Measurements from ENCODE around the gene MAP4K4.
"Not testable (repeated sequence)": the region's sequence is repeated elsewhere in the genome, so short reads cannot be mapped to it uniquely, and the experiment has no call there.

The MAP4K4 gene

GRCh38 chr2:101769726-101770125 lies 72.2 kb downstream of the MAP4K4 start:
- not testable (repeated sequence) for DNase-seq

GRCh38 chr2:101770726-101771125 lies 73.2 kb downstream of the MAP4K4 start:
- peak; percentile 25 for DNase-seq

DNA sequence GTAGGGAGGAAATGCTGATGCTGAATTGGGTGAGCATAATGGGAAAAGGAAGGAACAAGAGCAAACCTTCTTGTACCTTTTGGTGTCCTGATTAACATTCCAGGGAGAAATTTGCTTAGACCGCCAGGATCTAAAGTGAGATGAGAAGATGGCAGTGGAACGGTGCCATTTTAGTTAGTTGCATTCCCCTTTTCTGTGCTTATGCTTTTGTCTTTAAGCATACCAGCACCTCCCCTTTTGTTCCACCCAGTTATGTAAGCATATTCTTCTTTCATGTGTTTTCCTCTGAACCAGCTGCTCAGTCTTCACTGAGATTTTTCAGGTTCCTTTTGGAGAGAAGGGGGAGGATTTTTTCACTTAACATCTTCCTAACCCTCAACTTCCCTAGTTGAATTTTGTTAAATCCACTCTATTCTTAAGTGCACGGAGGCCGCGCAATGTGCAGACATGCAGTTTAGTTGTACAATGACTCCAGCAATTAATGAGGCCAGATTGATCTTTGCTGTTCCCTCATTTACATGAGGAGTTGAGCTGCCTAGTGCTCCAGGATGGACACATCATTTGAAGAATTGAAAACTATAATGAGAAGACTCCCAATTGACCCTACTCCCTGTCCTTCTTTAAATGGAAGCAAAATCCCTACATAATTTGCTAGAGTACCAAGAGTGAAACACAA lies 73.9 kb downstream of the MAP4K4 start:
- no peak for DNase-seq

DNA sequence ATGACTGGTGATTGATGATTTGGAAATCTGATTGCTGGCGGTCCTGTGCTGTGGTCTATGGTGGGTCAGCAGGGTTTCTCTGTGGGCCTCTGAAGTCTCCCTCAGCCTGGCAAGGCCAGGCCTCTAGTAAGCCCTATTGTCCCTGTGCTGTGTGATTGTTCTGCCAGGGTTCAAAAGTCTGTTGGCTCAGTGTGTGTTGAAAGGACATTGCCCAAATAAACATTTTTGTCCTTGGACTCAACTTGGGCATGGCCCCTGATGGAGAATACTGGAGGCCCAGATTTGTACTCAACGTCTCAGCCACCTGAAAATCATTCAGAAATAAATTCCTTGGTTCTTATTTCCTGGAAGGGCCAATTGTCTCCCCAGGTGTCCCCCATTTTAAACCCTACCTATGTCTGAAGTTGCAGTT lies 74.4 kb downstream of the MAP4K4 start:
- no peak for DNase-seq

GRCh38 chr2:101773137-101773536 lies 75.6 kb downstream of the MAP4K4 start:
- DNase-seq = no peak

- not testable (repeated sequence) for DNase-seq
Observed at GRCh38 chr2:101773961-101774360, 76.5 kb downstream of the MAP4K4 start.

GRCh38 chr2:101775092-101775491 lies 77.6 kb downstream of the MAP4K4 start:
- DNase-seq = no peak

GRCh38 chr2:101775636-101776035 lies 78.1 kb downstream of the MAP4K4 start:
- no peak for DNase-seq

DNA sequence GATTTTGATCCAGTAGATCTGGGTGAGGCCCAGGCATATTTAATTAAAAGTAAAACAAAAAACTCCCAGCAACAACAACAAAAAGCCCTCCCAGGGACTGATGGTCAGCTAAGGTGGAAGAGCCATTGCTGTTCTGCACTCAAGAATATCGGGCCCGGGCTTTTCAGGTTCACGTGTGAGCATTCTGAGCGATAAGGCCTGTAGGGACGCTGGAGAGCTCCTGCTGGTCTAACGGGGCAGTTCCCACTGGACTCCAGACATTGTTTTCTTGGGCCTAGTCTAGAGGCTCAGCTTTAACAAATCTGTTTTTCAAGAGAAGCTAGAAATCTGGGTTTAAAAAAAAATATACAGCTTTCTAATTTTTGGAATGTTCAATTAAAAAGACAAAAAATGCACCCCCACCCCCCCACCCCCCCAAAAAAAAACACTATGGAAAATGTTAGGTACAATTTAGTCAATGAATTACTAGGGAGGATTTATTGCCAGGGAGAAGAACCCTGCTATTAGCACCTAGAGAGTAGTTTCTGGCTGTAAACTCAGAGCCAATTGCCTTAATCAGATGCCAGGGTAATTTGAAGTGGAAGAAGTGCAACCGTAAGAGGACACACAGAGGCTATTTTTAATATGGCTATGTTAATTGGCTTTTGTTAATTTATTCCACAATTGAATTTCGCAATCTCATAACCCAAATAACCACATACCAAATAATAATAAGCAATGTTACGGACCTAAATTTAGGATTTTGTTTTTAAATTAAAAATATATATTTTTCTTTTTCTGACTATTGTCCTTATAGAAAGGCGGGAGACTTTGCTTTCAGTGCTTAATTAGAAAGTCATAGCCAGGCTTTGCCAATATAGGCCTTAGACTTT lies 78.9 kb downstream of the MAP4K4 start:
- DNase-seq = no peak

DNA sequence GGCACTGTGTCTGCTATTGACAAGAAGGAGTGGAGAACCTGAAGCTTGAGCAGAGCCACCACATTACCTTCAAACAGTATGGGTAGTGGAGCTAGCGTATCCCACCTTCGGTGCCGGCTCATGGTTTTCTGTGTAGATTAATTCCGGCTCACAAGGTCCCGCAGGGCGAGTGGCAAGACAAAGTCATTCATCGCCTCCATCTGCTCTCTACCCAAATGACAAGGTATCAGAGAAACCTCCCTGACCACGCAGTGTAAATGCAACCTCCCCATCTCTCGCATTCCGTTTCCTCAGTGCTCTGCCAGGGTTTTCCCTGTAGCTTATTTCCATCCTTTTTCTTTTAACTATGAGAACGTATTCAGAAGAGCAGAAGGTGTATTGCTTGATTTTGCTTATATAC lies 79.8 kb downstream of the MAP4K4 start:
- DNase-seq = no peak

DNA sequence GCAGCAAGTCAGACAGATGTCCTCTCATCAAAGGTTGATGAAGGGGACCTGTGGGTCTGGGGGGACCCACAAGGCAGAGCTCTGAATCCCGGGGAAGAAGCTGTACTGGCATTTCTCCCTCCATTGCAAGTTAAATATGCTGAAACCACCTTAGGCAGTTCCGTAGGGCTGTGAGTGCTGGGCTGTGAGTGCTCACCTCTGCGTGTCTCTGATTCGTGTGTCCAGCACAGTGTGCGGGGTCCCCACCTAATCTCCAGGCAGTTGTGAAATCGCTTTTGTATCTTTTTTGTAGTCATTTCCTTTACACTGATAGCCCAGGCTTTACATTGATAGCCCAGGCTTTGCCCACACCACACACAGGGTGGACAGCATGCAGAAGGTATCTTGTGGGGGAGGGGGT lies 80.6 kb downstream of the MAP4K4 start:
- DNase-seq = no peak

DNA sequence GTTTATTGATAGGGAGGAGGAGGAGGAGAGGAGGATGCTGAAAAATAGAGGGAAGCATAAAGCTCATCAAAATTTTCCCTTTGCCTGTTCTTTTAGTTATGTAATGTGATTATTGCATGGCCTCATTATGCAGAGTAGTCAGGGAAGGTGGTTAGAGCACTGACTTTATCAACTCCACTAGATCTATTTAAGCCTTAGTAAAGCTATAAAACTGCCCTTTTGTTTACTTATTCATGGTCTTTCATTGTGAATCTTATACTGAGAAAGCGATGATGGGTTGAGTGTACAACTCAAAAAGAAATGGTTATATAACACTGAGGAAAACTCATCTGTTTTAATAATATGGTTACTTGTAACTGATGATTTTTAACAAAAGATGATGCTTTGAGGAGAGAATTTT lies 81.7 kb downstream of the MAP4K4 start:
- DNase-seq = no peak

DNA sequence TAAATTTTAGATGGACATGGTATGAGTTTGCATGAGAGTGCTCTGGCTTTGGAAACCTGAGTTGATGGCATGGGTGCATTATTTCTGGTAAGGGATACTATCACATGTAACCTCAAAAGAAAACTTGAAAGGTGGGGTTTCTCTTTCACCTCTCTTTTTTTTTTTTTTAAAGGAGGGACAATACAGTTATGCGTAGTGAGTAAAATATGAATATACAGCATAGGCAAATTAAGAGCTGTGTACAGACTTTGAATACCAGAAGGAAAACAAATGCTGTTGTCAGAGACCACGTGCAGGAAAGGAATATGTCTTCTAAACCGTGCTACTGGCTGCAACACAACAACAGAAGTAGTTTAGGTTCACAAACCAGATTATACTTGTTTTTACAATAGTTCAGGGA lies 82.1 kb downstream of the MAP4K4 start:
- DNase-seq = no peak

DNA sequence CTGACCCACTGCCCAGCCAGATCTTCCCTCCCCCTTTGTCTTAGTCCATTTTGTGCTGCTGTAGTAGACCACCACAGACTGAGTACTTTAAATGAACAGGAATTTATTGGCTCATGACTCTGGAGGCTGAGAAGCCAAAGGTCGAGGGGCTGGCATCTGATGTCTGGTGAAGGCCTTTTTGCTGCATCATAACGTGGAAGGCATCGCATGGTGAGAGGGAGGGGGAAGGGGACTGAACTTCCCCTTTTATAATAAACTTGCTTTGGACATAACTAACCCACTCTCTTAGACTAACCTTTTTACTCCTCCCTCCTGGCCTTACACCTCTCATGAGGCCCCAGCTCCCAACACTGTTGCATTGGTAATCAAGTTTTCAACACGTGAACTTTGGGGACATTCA lies 83.8 kb downstream of the MAP4K4 start:
- no peak for DNase-seq

DNA sequence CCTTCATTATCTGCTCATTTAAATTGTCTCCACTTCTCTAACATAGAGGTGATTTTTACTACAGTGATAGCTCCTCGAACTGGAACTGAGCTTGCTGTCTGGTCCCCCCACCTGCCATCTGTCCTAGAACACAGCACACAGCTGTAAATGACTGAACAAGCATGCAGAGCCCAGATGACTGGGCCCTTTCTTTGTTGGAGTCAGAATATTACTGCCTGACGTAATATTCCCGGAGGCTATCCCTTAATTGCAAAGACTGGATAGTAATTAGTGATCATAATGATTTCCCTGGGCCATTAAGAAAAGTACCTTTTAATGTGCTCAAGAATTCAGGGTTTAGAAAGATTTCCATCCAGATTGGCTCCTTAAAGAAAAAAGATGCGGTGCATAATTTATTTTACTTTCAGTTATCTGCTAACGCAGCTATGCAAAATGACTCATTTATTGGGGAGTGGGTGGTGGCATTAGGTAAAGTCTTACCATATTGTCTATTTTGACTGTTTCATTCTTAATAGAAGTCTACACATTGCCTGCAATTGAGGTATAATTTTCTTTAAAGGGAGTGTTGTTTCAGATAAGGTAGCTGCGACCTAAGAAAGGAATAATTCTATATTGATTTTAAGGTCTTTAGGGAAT lies 84.4 kb downstream of the MAP4K4 start:
- no peak for DNase-seq

GRCh38 chr2:101782427-101782792 lies 84.9 kb downstream of the MAP4K4 start:
- no peak for DNase-seq

- no peak for DNase-seq
Observed at GRCh38 chr2:101787097-101787496, 89.6 kb downstream of the MAP4K4 start.

GRCh38 chr2:101788565-101788964 lies 91.1 kb downstream of the MAP4K4 start:
- DNase-seq = no peak

- DNase-seq = no peak
Observed at GRCh38 chr2:101788995-101789970, 91.8 kb downstream of the MAP4K4 start.

DNA sequence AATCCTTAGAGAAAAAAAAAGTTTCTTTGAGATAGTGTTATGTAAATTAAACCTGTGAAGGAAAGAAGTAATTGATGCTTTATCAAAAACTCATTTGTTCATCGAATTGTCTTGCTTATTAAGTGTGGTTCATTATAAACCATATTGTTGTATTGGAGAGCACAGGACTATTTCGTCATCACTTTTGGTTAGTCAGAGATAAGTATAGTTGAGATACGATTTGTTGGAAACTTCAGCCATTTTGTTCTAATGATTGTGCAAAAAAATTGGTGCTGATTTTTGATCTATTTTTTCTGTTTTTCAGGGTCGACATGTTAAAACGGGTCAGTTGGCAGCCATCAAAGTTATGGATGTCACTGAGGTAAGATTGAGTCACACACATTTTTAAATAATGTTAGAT lies 92.9 kb downstream of the MAP4K4 start:
- DNase-seq = no peak

DNA sequence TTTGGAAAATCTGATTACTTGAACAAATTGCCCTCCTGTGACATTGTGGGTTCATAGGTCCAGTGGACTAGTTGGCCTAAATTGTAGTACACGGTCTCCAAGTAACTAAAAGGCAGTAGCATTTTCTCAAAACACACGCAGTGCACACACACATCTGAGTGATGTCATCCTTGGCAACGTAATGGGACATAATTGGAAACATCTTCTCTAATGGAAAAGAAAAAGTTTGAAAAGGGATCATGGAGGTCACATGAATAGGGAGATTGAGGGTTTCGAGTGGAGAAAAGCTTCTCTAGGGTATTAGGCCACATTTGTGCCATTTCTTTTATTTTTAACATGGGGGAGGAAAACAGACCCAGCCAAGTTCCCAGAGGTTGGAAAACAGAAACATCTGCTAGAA lies 93.3 kb downstream of the MAP4K4 start:
- no peak for DNase-seq

GRCh38 chr2:101792208-101792607 lies 94.7 kb downstream of the MAP4K4 start:
- no peak for DNase-seq
